Measurements from ENCODE around the gene RIOX2. TPM values are rescaled to one million over a fixed set of nuclear protein-coding genes. Genes with fewer than 3 reads are reported as not detected.

RIOX2 gene
- total and polyA plus RNA-seq, 2 experiments from 2014 or later, result 8.6 to 11.2 TPM

- peaks cover 4% of the 10 kb centered on the region for H3K27me3 ChIP-seq
- TF ChIP-seq, protein P1, sequence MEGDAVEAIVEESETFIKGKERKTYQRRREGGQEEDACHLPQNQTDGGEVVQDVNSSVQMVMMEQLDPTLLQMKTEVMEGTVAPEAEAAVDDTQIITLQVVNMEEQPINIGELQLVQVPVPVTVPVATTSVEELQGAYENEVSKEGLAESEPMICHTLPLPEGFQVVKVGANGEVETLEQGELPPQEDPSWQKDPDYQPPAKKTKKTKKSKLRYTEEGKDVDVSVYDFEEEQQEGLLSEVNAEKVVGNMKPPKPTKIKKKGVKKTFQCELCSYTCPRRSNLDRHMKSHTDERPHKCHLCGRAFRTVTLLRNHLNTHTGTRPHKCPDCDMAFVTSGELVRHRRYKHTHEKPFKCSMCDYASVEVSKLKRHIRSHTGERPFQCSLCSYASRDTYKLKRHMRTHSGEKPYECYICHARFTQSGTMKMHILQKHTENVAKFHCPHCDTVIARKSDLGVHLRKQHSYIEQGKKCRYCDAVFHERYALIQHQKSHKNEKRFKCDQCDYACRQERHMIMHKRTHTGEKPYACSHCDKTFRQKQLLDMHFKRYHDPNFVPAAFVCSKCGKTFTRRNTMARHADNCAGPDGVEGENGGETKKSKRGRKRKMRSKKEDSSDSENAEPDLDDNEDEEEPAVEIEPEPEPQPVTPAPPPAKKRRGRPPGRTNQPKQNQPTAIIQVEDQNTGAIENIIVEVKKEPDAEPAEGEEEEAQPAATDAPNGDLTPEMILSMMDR (IDR thresholded peaks at IDR 0.05; ENCODE audit: low read depth, low read length), result no peak
- H3K9me3 ChIP-seq (ENCODE audit: low read depth), result no peaks in the 10 kb centered on the region
- DNase-seq (ENCODE audit: low read depth in 1 of 2, low spot score in 1 of 2), result no peak
- H3K27ac ChIP-seq, result no peak overlapping the region
- no peak overlapping the region for H3K4me3 ChIP-seq
- H3K4me1 ChIP-seq (ENCODE audit: low read depth), result no peaks in the 10 kb centered on the region
- no peaks in the 10 kb centered on the region for H3K36me3 ChIP-seq
Measured at GRCh38 chr3:97969541-97969940, 2.7 kb downstream of the RIOX2 start.

DNA sequence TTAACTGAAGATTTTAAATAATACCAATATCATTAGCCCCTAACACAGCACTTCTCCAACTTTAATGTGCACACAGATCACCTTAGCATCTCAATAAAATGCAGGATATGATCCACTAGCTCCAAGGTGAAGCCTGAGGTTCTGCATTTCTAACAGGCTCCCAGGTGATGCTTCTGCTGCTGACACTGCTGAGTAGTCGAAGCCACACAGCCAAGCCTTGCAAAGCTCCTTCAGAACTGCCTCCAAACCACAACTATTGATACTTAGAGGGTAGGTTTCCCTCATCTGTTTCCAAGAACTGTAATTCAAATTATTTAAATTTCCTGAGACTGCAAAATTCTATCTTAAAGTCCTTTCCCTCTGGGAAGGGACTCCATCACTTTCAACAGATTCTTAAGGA, 3.9 kb downstream of the RIOX2 start:
- Histone ChIP-seq H3K9me3 (ENCODE audit: low read depth) (no peaks in the 10 kb centered on the region), H3K4me3 (no peak overlapping the region), H3K36me3 (no peaks in the 10 kb centered on the region), H3K27me3 (no peaks in the 10 kb centered on the region), H3K4me1 (ENCODE audit: low read depth) (no peaks in the 10 kb centered on the region), H3K27ac (no peak overlapping the region)
- TF ChIP-seq, protein P1 (IDR thresholded peaks at IDR 0.05; ENCODE audit: low read depth, low read length), result no peak
- DNase-seq (ENCODE audit: low read depth in 1 of 2, low spot score in 1 of 2), result no peak

DNA sequence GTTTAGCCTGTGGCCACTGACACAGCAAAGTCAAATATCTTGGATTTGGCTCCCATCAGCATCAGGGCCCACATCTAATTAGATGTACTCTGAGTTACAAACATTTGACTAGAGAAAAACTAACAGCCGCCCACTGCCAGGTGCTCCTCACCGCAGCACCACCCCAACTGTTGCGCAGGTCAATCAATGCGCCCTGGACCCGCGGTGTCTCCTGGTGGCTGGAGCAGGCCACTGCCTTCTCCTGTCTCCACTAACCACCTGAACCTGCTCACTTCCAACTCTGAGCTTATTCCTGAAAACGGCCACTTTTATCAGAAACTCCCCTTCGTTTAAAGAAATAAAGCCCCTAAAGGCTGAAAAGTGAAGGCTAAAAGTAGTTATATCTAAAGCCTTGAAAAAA, 4.3 kb downstream of the RIOX2 start:
- Histone ChIP-seq H3K36me3 (no peaks in the 10 kb centered on the region), H3K4me3 (no peak overlapping the region), H3K4me1 (ENCODE audit: low read depth) (no peaks in the 10 kb centered on the region), H3K9me3 (ENCODE audit: low read depth) (no peaks in the 10 kb centered on the region), H3K27me3 (no peaks in the 10 kb centered on the region), H3K27ac (no peak overlapping the region)
- DNase-seq (ENCODE audit: low read depth in 1 of 2, low spot score in 1 of 2), result no peak
- TF ChIP-seq, protein P1 (IDR thresholded peaks at IDR 0.05; ENCODE audit: low read depth, low read length), result no peak

GRCh38 chr3:97960993-97961766, 11.1 kb downstream of the RIOX2 start:
- H3K36me3 ChIP-seq, result no peaks in the 10 kb centered on the region
- TF ChIP-seq, protein P1 (IDR thresholded peaks at IDR 0.05; ENCODE audit: low read depth, low read length), result no peak
- no peaks in the 10 kb centered on the region for H3K9me3 ChIP-seq (ENCODE audit: low read depth)
- H3K27me3 ChIP-seq, result no peaks in the 10 kb centered on the region
- DNase-seq (ENCODE audit: low read depth in 1 of 2, low spot score in 1 of 2), result no peak
- H3K27ac ChIP-seq, result no peak overlapping the region
- H3K4me3 ChIP-seq, result no peak overlapping the region
- no peaks in the 10 kb centered on the region for H3K4me1 ChIP-seq (ENCODE audit: low read depth)

DNA sequence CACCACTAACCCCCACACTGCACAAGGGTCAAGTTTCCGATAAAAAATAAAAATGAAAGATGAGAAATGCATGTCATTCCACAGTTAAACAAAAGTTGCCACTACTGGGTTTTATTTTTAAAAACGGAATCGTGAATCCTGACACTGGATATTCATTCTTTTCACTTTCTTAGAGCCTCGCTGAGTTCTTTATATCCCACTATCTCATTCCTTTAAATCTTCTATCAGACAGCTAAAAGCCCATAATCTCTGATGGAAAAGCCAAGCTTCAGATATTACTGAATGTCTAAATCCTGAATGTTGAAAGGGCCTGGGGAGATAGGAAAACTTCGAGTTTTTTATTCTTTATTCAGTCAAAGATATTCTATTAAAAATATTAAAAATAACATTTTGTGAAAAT, 11.7 kb downstream of the RIOX2 start:
- H3K4me1 ChIP-seq (ENCODE audit: low read depth), result no peaks in the 10 kb centered on the region
- H3K27ac ChIP-seq, result no peak overlapping the region

More for the DNA sequence above, 11.7 kb downstream of the RIOX2 start:
- TF ChIP-seq, protein P1 (IDR thresholded peaks at IDR 0.05; ENCODE audit: low read depth, low read length), result no peak
- no peaks in the 10 kb centered on the region for H3K9me3 ChIP-seq (ENCODE audit: low read depth)
- DNase-seq (ENCODE audit: low read depth in 1 of 2, low spot score in 1 of 2), result no peak
- H3K4me3 ChIP-seq, result no peak overlapping the region
- H3K36me3 ChIP-seq, result no peaks in the 10 kb centered on the region
- H3K27me3 ChIP-seq, result no peaks in the 10 kb centered on the region

Data from cardiac muscle cell (in vitro differentiated cells and primary cell).